Islet precursor cell (in vitro differentiated cells): ENCODE results near the gene AWAT2.

Experiments
- DNase-seq: peaks from one replicate; pipeline ENCODE4 v3.0.0-alpha.2; 2018

The AWAT2 gene

GRCh38 chrX:69995362-69996112, 54.2 kb downstream of the AWAT2 start:
- no peak for DNase-seq

GRCh38 chrX:69993494-69993893, 56.2 kb downstream of the AWAT2 start:
- DNase-seq, result no peak

- no peak for DNase-seq
Measured at GRCh38 chrX:69991685-69992084, 58.1 kb downstream of the AWAT2 start.
